Measurements from ENCODE around the gene FAM240B.

Gene FAM240B

GRCh38 chr9:38687389-38687842 lies 32.5 kb downstream of the FAM240B start:
- Mint-ChIP-seq H3K9me3 (no peaks in the 10 kb centered on the region), H3K36me3 (no peaks in the 10 kb centered on the region), H3K27me3 (peaks cover 29% of the 10 kb centered on the region), H3K27ac (no peak overlapping the region), H3K4me3 (peak overlapping the region; percentile 6), H3K4me1 (no peaks in the 10 kb centered on the region)
- peak; percentile 38 for ATAC-seq

- Mint-ChIP-seq H3K36me3 (no peaks in the 10 kb centered on the region), H3K9me3 (no peaks in the 10 kb centered on the region), H3K4me1 (no peaks in the 10 kb centered on the region), H3K27me3 (peaks cover 29% of the 10 kb centered on the region), H3K27ac (no peak overlapping the region), H3K4me3 (no peak overlapping the region)
- no peak for ATAC-seq
These were observed 33.0 kb downstream of the FAM240B start for GRCh38 chr9:38686933-38687332.

- no peaks in the 10 kb centered on the region for H3K36me3 Mint-ChIP-seq
- no peak overlapping the region for H3K4me3 Mint-ChIP-seq
- peaks cover 29% of the 10 kb centered on the region for H3K27me3 Mint-ChIP-seq
- no peaks in the 10 kb centered on the region for H3K9me3 Mint-ChIP-seq
- no peaks in the 10 kb centered on the region for H3K4me1 Mint-ChIP-seq
- H3K27ac Mint-ChIP-seq, result no peak overlapping the region
- ATAC-seq, result no peak
These were observed 34.4 kb downstream of the FAM240B start for GRCh38 chr9:38685535-38685934.

- no peak overlapping the region for H3K27ac Mint-ChIP-seq
- H3K4me1 Mint-ChIP-seq, result no peaks in the 10 kb centered on the region
- H3K9me3 Mint-ChIP-seq, result no peaks in the 10 kb centered on the region
- H3K27me3 Mint-ChIP-seq, result peaks cover 28% of the 10 kb centered on the region
- ATAC-seq, result no peak
- H3K36me3 Mint-ChIP-seq, result no peaks in the 10 kb centered on the region
- H3K4me3 Mint-ChIP-seq, result no peak overlapping the region
These were observed 36.6 kb downstream of the FAM240B start for GRCh38 chr9:38683336-38683735.

- no peaks in the 10 kb centered on the region for H3K36me3 Mint-ChIP-seq
- peaks cover 24% of the 10 kb centered on the region for H3K27me3 Mint-ChIP-seq
- H3K9me3 Mint-ChIP-seq, result no peaks in the 10 kb centered on the region
- H3K27ac Mint-ChIP-seq, result no peak overlapping the region
- no peaks in the 10 kb centered on the region for H3K4me1 Mint-ChIP-seq
- no peak for ATAC-seq
- H3K4me3 Mint-ChIP-seq, result no peak overlapping the region
These were observed 37.2 kb downstream of the FAM240B start for GRCh38 chr9:38682713-38683112.

- no peaks in the 10 kb centered on the region for H3K9me3 Mint-ChIP-seq
- H3K4me1 Mint-ChIP-seq, result no peaks in the 10 kb centered on the region
- H3K27me3 Mint-ChIP-seq, result peaks cover 24% of the 10 kb centered on the region
- H3K4me3 Mint-ChIP-seq, result no peak overlapping the region
- no peak for ATAC-seq
- H3K36me3 Mint-ChIP-seq, result no peaks in the 10 kb centered on the region
- H3K27ac Mint-ChIP-seq, result no peak overlapping the region
These were observed 38.1 kb downstream of the FAM240B start for GRCh38 chr9:38681747-38682227.

GRCh38 chr9:38680837-38681445 lies 39.0 kb downstream of the FAM240B start:
- no peak for ATAC-seq
- Mint-ChIP-seq H3K36me3 (no peaks in the 10 kb centered on the region), H3K27me3 (peaks cover 17% of the 10 kb centered on the region), H3K4me3 (no peak overlapping the region), H3K9me3 (no peaks in the 10 kb centered on the region), H3K27ac (no peak overlapping the region), H3K4me1 (no peaks in the 10 kb centered on the region)

- ATAC-seq, result no peak
These were observed 42.2 kb downstream of the FAM240B start for GRCh38 chr9:38677660-38678303.

GRCh38 chr9:38675831-38676230 lies 44.1 kb downstream of the FAM240B start:
- Mint-ChIP-seq H3K4me1 (no peaks in the 10 kb centered on the region), H3K27me3 (peaks cover 22% of the 10 kb centered on the region), H3K36me3 (no peaks in the 10 kb centered on the region), H3K9me3 (no peaks in the 10 kb centered on the region), H3K27ac (no peak overlapping the region), H3K4me3 (no peak overlapping the region)
- no peak for ATAC-seq

More at GRCh38 chr9:38677660-38678303, 42.2 kb downstream of the FAM240B start:
- Mint-ChIP-seq H3K4me1 (no peaks in the 10 kb centered on the region), H3K4me3 (no peak overlapping the region), H3K27ac (no peak overlapping the region), H3K9me3 (no peaks in the 10 kb centered on the region), H3K36me3 (no peaks in the 10 kb centered on the region), H3K27me3 (peaks cover 22% of the 10 kb centered on the region)

- Mint-ChIP-seq H3K27me3 (peaks cover 22% of the 10 kb centered on the region), H3K4me3 (no peak overlapping the region), H3K27ac (no peak overlapping the region), H3K9me3 (no peaks in the 10 kb centered on the region), H3K4me1 (no peaks in the 10 kb centered on the region), H3K36me3 (no peaks in the 10 kb centered on the region)
- no peak for ATAC-seq
These were observed 44.7 kb downstream of the FAM240B start for GRCh38 chr9:38675211-38675610.

GRCh38 chr9:38673399-38674193 lies 46.3 kb downstream of the FAM240B start:
- Mint-ChIP-seq H3K27me3 (peaks cover 22% of the 10 kb centered on the region), H3K4me3 (no peak overlapping the region), H3K4me1 (no peaks in the 10 kb centered on the region), H3K27ac (no peak overlapping the region), H3K36me3 (no peaks in the 10 kb centered on the region), H3K9me3 (no peaks in the 10 kb centered on the region)
- ATAC-seq, result no peak

GRCh38 chr9:38671748-38672147 lies 48.2 kb downstream of the FAM240B start:
- Mint-ChIP-seq H3K4me3 (no peak overlapping the region), H3K27me3 (peaks cover 17% of the 10 kb centered on the region), H3K27ac (no peak overlapping the region), H3K36me3 (no peaks in the 10 kb centered on the region), H3K4me1 (no peaks in the 10 kb centered on the region), H3K9me3 (no peaks in the 10 kb centered on the region)
- ATAC-seq, result peak; percentile 50

- Mint-ChIP-seq H3K4me1 (no peaks in the 10 kb centered on the region), H3K9me3 (no peaks in the 10 kb centered on the region), H3K36me3 (no peaks in the 10 kb centered on the region), H3K27me3 (peaks cover 16% of the 10 kb centered on the region), H3K4me3 (no peak overlapping the region), H3K27ac (no peak overlapping the region)
- no peak for ATAC-seq
These were observed 48.6 kb downstream of the FAM240B start for GRCh38 chr9:38671372-38671731.

GRCh38 chr9:38670542-38671371 lies 49.2 kb downstream of the FAM240B start:
- ATAC-seq, result no peak
- Mint-ChIP-seq H3K36me3 (no peaks in the 10 kb centered on the region), H3K9me3 (no peaks in the 10 kb centered on the region), H3K27ac (no peak overlapping the region), H3K4me3 (no peak overlapping the region), H3K27me3 (peaks cover 16% of the 10 kb centered on the region), H3K4me1 (no peaks in the 10 kb centered on the region)

All from stimulated activated memory B cell treated with anti-CD40 and anti-IgM and Interleukin-4, amounts not matched to agents 10 μg/mL and 1 μg/mL and 100 μg/mL, for 72 hours (primary cell).